K562 (cell line): Measurements from ENCODE around the gene ELP5. TPM values are rescaled to one million over a fixed set of nuclear protein-coding genes. Genes with fewer than 3 reads are reported as not detected.
A peak's percentile ranks its signal among the peaks of the same experiment; 100 is the strongest.

Experiments
- ATAC-seq: fragments of 200-7000 bp; cut with Tn5 transposase; 3 replicates; pipeline ENCODE4 v1.9.1; 2020; ENCODE audit warnings: moderate library complexity
- BruUV-seq: library from RNA; stranded (reverse); fragments of 400-500 nt; replicated peaks from 2 replicates; lab custom pipeline; 2021; lab: Mats Ljungman, UMichigan
- CTCF ChIA-PET: fragments of 300-600 bp; formaldehyde crosslinking; extraction: SDS; loops from one replicate; lab custom pipeline; 2021; ENCODE audit warnings: low intra/inter-chr PET ratio; lab: Yijun Ruan, JAX
- POLR2A ChIA-PET: fragments of 300-600, 350-650 bp; sonication (Branson Sonifier 250); formaldehyde crosslinking; extraction: SDS; loops from one replicate; lab custom pipeline; 2021; ENCODE audit warnings: antibody characterized with exemption, inconsistent platforms; lab: Yijun Ruan, JAX
- DNase-seq, 4 experiments: peaks; one replicate each; pipeline versions ENCODE4 v3.0.0 to v3.0.0-alpha.2; 2011 to 2018; ENCODE audit warnings: low spot score in 3 of 4, mixed read lengths in 3 of 4; ENCODE audit errors: extremely low read depth in 1 of 4
- FAIRE-seq: peaks from 2 replicates; lab custom pipeline; 2011; peaks lifted over from hg19 to GRCh38; lab: Jason Lieb, UNC
- H2AFZ ChIP-seq: 2 replicates; pipeline ENCODE4 v1.6.0; 2011; ENCODE audit warnings: low read depth, low read length, control low read depth, inconsistent platforms
- H3K27ac ChIP-seq: fragments of 200-600 bp; 3 replicates; pipeline ENCODE4 v1.8.0; 2011; ENCODE audit warnings: low read depth, mild to moderate bottlenecking, control low read depth, inconsistent platforms, low read length, moderate library complexity, mixed read lengths; ENCODE audit errors: extremely low read depth
- H3K27me3 ChIP-seq, 2 experiments: fragments of 300-600 bp in 1 of 2; 2 replicates in 1 of 2; 3 replicates in 1 of 2; pipeline versions ENCODE4 v1.6.0 to v1.8.0; 2011; ENCODE audit warnings: inconsistent platforms in 2 of 2, low read length in 2 of 2, mild to moderate bottlenecking in 1 of 2, mixed read lengths in 1 of 2, moderate library complexity in 1 of 2; ENCODE audit not compliant: control insufficient read depth in 2 of 2, insufficient read depth in 2 of 2
- H3K36me3 ChIP-seq: fragments of 300-600 bp; 3 replicates; pipeline ENCODE4 v1.8.0; 2011; ENCODE audit warnings: mild to moderate bottlenecking, low read length, inconsistent platforms; ENCODE audit not compliant: control insufficient read depth, insufficient read depth
- H3K4me1 ChIP-seq, 2 experiments: fragments of 200-600 bp in 1 of 2; replicated peaks in 1 of 2; 2 replicates in 1 of 2; 3 replicates in 1 of 2; pipeline versions ENCODE4 v1.5.1 to v1.8.0; 2011; ENCODE audit warnings: inconsistent platforms in 2 of 2, low read length in 2 of 2, mild to moderate bottlenecking in 1 of 2, mixed read lengths in 1 of 2, moderate library complexity in 1 of 2; ENCODE audit not compliant: control insufficient read depth in 2 of 2, insufficient read depth in 2 of 2
- H3K4me2 ChIP-seq: 2 replicates; pipeline ENCODE4 v1.6.1; 2011; ENCODE audit warnings: low read length, control low read depth, inconsistent platforms, mixed read lengths; ENCODE audit not compliant: insufficient read depth
- H3K4me3 ChIP-seq: fragments of 200-600 bp; sonication (generic), shearing (Covaris generic); 2 replicates; pipeline ENCODE4 v1.5.1; 2016; ENCODE audit warnings: control low read depth, inconsistent platforms
- H3K79me2 ChIP-seq: fragments of 200-600 bp; 3 replicates; pipeline ENCODE4 v1.8.0; 2011; ENCODE audit warnings: low read length, inconsistent platforms; ENCODE audit not compliant: control insufficient read depth, insufficient read depth
- H3K9ac ChIP-seq, 2 experiments: 2 replicates each; pipeline versions ENCODE4 v1.6.0 to v1.6.1; 2011; ENCODE audit warnings: low read depth in 2 of 2, low read length in 2 of 2, control low read depth in 1 of 2, inconsistent platforms in 1 of 2, mild to moderate bottlenecking in 1 of 2, mixed read lengths in 1 of 2; ENCODE audit not compliant: insufficient read depth in 1 of 2
- H3K9me1 ChIP-seq: one replicate; pipeline ENCODE4 v1.6.0; 2011; ENCODE audit warnings: inconsistent platforms, mild to moderate bottlenecking, low read length, moderate library complexity; ENCODE audit not compliant: control insufficient read depth, insufficient read depth
- H3K9me3 ChIP-seq: replicated peaks from 2 replicates; pipeline ENCODE4 v1.5.1; 2011; ENCODE audit warnings: low read depth, low read length, inconsistent platforms; ENCODE audit not compliant: control insufficient read depth, insufficient read depth
- H4K20me1 ChIP-seq: replicated peaks from 2 replicates; pipeline ENCODE4 v1.6.1; 2011; ENCODE audit warnings: low read length, inconsistent platforms, mixed read lengths; ENCODE audit not compliant: control insufficient read depth, insufficient read depth
- C11orf30 ChIP-seq: fragments of 450-650 bp; IDR thresholded peaks from 2 replicates; pipeline ENCODE4 v1.6.1; 2016; ENCODE audit warnings: low read depth, mild to moderate bottlenecking
- FOXM1 ChIP-seq, 2 experiments: fragments of 450-650 bp in 1 of 2; sonication (generic) in 1 of 2; formaldehyde crosslinking in 1 of 2; IDR thresholded peaks; 2 replicates each; pipeline versions ENCODE4 v1.6.1 to v1.9.0; 2017 to 2022; ENCODE audit warnings: low read depth in 2 of 2, mild to moderate bottlenecking in 2 of 2, missing genetic modification reagents in 1 of 2, moderate library complexity in 1 of 2
- MAZ ChIP-seq, 2 experiments: fragments of 450-650 bp in 1 of 2; sonication (generic) in 1 of 2; formaldehyde crosslinking; IDR thresholded peaks in 1 of 2; conservative IDR thresholded peaks in 1 of 2; 2 replicates each; pipeline versions ENCODE4 v1.4.0 to v1.5.0; 2020; ENCODE audit warnings: mild to moderate bottlenecking in 1 of 2, missing genetic modification reagents in 1 of 2
- MGA ChIP-seq: fragments of 450-650 bp; IDR thresholded peaks from 2 replicates; pipeline ENCODE4 v1.6.1; 2016; ENCODE audit warnings: mild to moderate bottlenecking, moderate library complexity
- POLR2H ChIP-seq: IDR thresholded peaks from 2 replicates; pipeline ENCODE4 v1.6.1; 2016; ENCODE audit warnings: missing genetic modification characterization, low read depth, mild to moderate bottlenecking, control low read depth, missing compliant biosample characterization, moderate library complexity
- RBFOX2 ChIP-seq: fragments of 200-400 bp; formaldehyde crosslinking; IDR thresholded peaks from 2 replicates; pipeline ENCODE4 v1.6.1; 2017; ENCODE audit warnings: low read depth, mild to moderate bottlenecking, low read length, moderate library complexity
- ZBTB1 ChIP-seq: sonication (generic); formaldehyde crosslinking; IDR thresholded peaks from 2 replicates; pipeline ENCODE4 v1.8.1; 2023; ENCODE audit warnings: missing genetic modification reagents, low read depth, mild to moderate bottlenecking, borderline replicate concordance
- ZFX ChIP-seq: sonication (generic); formaldehyde crosslinking; IDR thresholded peaks from 2 replicates; pipeline ENCODE4 v1.8.0; 2022; ENCODE audit warnings: mild to moderate bottlenecking, missing genetic modification reagents, moderate library complexity
- WGBS: fragments of 100-300 bp; shearing (Covaris generic); methylation state at CpG from one replicate; pipeline ENCODE4 v1.1.6; 2016; ENCODE audit warnings: low coverage, mixed read lengths; ENCODE audit not compliant: insufficient coverage; ENCODE audit errors: missing lambda C conversion rate; 5-methylcytosine and 5-hydroxymethylcytosine counted together
- in situ Hi-C: fragments of 300-500 bp; cut with MboI; formaldehyde crosslinking; loops from 4 replicates; pipeline ENCODE4 v1.15.0; 2018; ENCODE audit warnings: inconsistent platforms, mixed read lengths
- intact Hi-C: fragments of 100-400 bp; cut with micrococcal nuclease; formaldehyde crosslinking; loops from 2 replicates; pipeline ENCODE4 v1.14.2; 2022
- polyA plus RNA-seq, 8 experiments: library from polyadenylated mRNA; depleted of rRNA in 4 of 8; stranded (reverse) in 5 of 8; unstranded in 3 of 8; fragments of >200 nt; fragmentation: Nextera tagmentation in 2 of 8; fragmentation: Illumina TruSeq in 1 of 8; extraction: Ambion mirVana in 2 of 8; extraction: Trizol in 1 of 8; gene quantifications; 2 replicates each; pipeline versions ENCODE4 v1.2.1 to v1.2.3, GENCODE V29; 2011 to 2014; ENCODE audit warnings: inconsistent platforms in 1 of 8, missing spikeins in 1 of 8
- total RNA-seq, 7 experiments: library from RNA; depleted of rRNA in 6 of 7; stranded (reverse); fragments of >200 nt in 6 of 7; fragmentation: Illumina TruSeq in 2 of 7; extraction: Trizol in 2 of 7; gene quantifications; 2 replicates each; pipeline versions ENCODE4 v1.2.1 to v1.2.3, GENCODE V29; 2011 to 2021; ENCODE audit warnings: low replicate concordance in 1 of 7

The ELP5 gene
- total and polyA plus RNA-seq, 9 of the 15 experiments (the other 6 are each of a cell fraction or from before 2014, with no cell fraction given), result 25.7 to 77.9 (median 52.9) TPM

- CTCF ChIA-PET, result no interaction called here
- Histone ChIP-seq H3K4me2 (peak overlapping the region; percentile 81; the same call in 1 of the 2 replicates), H3K9ac (peak overlapping the region; percentile 98 to 99), H3K9me3 (no peaks in the 10 kb centered on the region), H4K20me1 (peaks cover 5% of the 10 kb centered on the region; the same call in 1 of the 2 replicates), H3K9me1 (no peaks in the 10 kb centered on the region), H3K36me3 (peaks cover 48% of the 10 kb centered on the region; the same call in 2 of the 3 replicates), H3K27ac (peak overlapping the region; percentile 96; the same call in 2 of the 3 replicates), H3K79me2 (peaks cover 86% of the 10 kb centered on the region), H2AFZ (no peak overlapping the region), H3K4me1 (peaks cover 36 to 37% of the 10 kb centered on the region in 2 experiments; a peak in 4 of 5 replicates), H3K4me3 (peak overlapping the region; percentile 79), H3K27me3 (no peaks in the 10 kb centered on the region)
- intact Hi-C loops, result loop anchor here (2.0 to 5.0 kb wide), 2 partner anchors 15 to 44 kb away; partner anchors contain the start of genes ELP5 and SLC2A4
- ATAC-seq (peak; percentile 35), DNase-seq (peak; percentile 56 to 89 (median 72)), FAIRE-seq (no peak)
- BruUV-seq, result no TSS peak
- WGBS, result no CpG with 5 or more reads among the region's 73 CpGs
- in situ Hi-C loops, result no loop called here
- POLR2A ChIA-PET, result interaction anchor here (1.1 to 6.6 kb wide), 2 partner anchors 11 to 16 kb away, joined by 3 to 73 read pairs; partner anchors contain the start of genes ACADVL and DLG4
- TF ChIP-seq POLR2H (tag) (0 out of 2 replicates have a peak, but pooled peaks have one; percentile 48), RBFOX2 (peak; percentile 75), MAZ (CRISPR knock-in tag; conservative IDR thresholded peaks at IDR 0.05 in 1 of 2, IDR thresholded peaks at IDR 0.05 in 1 of 2) (peak; percentile 47 to 52; a peak in 2 of 4 replicates), MGA (no peak), ZBTB1 (CRISPR knock-in tag) (peak; percentile 54; the same call in 1 of the 2 replicates), ZFX (CRISPR knock-in tag) (peak; percentile 60), FOXM1 (IDR thresholded peaks at IDR 0.05; ENCODE audit: low read depth) (no peak), FOXM1 (CRISPR knock-in tag; IDR thresholded peaks at IDR 0.05; ENCODE audit: low read depth) (0 out of 2 replicates have a peak, but pooled peaks have one; percentile 7), C11orf30 (no peak)
These were observed 14.1 kb upstream of the ELP5 start for GRCh38 chr17:7237761-7238419.
